Right lobe of liver (tissue), 6 donors: ENCODE results near the gene BARHL1. TPM values are rescaled to one million over a fixed set of nuclear protein-coding genes. Genes with fewer than 3 reads are reported as not detected.

Experiments used
- ATAC-seq, 4 donors: fragments of 200-7000 bp; cut with Tn5 transposase; one replicate each; pipeline ENCODE4 v1.9.1; 2020; ENCODE audit warnings: mild to moderate bottlenecking in 4 of 4, moderate library complexity in 4 of 4
- DNase-seq, 3 donors: peaks; one replicate each; pipeline ENCODE4 v3.0.0-alpha.2; 2020
- H3K27ac ChIP-seq, 3 donors: fragments of 200-600 bp; one replicate each; pipeline ENCODE4 v1.8.0; 2022
- H3K27me3 ChIP-seq, 2 donors: fragments of 200-600 bp; one replicate each; pipeline ENCODE4 v1.8.0; 2022
- H3K36me3 ChIP-seq, 4 donors: fragments of 200-600 bp; sonication (generic) in 1 of 4; one replicate each; pipeline versions ENCODE4 v1.5.1 to v1.8.0; 2017 to 2022; ENCODE audit warnings: control low read depth in 1 of 4
- H3K4me1 ChIP-seq, 4 donors: fragments of 200-600 bp; sonication (generic) in 1 of 4; one replicate each; pipeline versions ENCODE4 v1.5.1 to v1.8.0; 2017 to 2022; ENCODE audit warnings: control low read depth in 1 of 4
- H3K4me3 ChIP-seq, 3 donors: fragments of 200-600 bp; one replicate each; pipeline ENCODE4 v1.8.0; 2022
- H3K9me3 ChIP-seq, 4 donors: fragments of 200-600 bp; sonication (generic) in 1 of 4; one replicate each; pipeline versions ENCODE4 v1.5.1 to v1.8.0; 2017 to 2022; ENCODE audit warnings: control low read depth in 1 of 4
- POLR2A ChIP-seq: fragments of 450-650 bp; IDR thresholded peaks from one replicate; pipeline ENCODE4 v1.6.1; 2017; ENCODE audit warnings: antibody characterized with exemption, mild to moderate bottlenecking
- WGBS: methylation state at CpG from one replicate; pipeline ENCODE4 v1.1.6; 2018; ENCODE audit warnings: low coverage, low lambda C conversion rate; ENCODE audit not compliant: insufficient coverage; ENCODE audit errors: missing lambda C conversion rate; 5-methylcytosine and 5-hydroxymethylcytosine counted together
- intact Hi-C, 2 donors: fragments of 100-400 bp; cut with DNase I; formaldehyde crosslinking; loops; one replicate each; pipeline versions ENCODE4 v1.11.2 to v1.14.1; 2022
- total RNA-seq, 6 experiments: library from RNA; depleted of rRNA in 2 of 6; stranded (reverse); fragments of >200 nt in 2 of 6; fragmentation: NEBNext Ultra II Directional in 3 of 6; extraction: Animal tissue kit (Norgen Biotek cat#: 25700) in 3 of 6; gene quantifications; one replicate each; pipeline versions ENCODE4 v1.1.0 to v1.2.4, GENCODE V29; 2016 to 2023
- TF ChIP-seq, protein P1 (sequence below), 4 donors: fragments of 200-600 bp in 3 of 4; fragments of 450-650 bp in 1 of 4; IDR thresholded peaks; one replicate each; pipeline versions ENCODE4 v1.5.1 to v1.8.0; 2016 to 2022; ENCODE audit warnings: antibody characterized with exemption in 4 of 4, mild to moderate bottlenecking in 2 of 4
- donor health status: DM: no; HTN: yes; CAD: no.
- donor health status: DM: no; HTN: no; CAD: no.
- donor health status: DM: no; HTN: no; CAD: no.
- donor health status: DM: no; HTN: yes; CAD: no.
- donor health status: DM: no; HTN: yes; CAD: no.

Gene BARHL1
- total RNA-seq, 6 experiments from 2014 or later, result not detected

DNA sequence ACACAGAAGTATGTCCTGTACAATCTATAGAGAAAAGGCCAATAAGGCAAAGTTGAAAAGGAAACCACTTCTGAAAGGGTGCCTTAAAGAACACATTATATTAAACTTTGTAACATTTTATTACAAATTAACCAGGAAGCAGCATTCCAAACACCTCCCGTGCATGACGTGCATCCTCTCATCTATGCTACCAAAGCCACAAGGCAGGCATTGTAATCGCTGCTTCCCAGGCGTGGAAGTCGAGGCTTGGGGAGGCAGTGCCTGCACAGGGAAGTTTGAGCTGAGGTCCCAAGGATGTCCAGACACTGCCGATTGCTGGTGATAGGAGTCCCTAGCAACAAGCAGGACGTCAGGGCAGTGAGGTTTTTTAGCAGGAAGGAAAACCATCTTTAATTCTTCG, 44.3 kb upstream of the BARHL1 start:
- no peak overlapping the region for H3K4me3 ChIP-seq
- H3K27me3 ChIP-seq, result no peaks in the 10 kb centered on the region
- no peaks in the 10 kb centered on the region for H3K36me3 ChIP-seq
- no peak overlapping the region for H3K27ac ChIP-seq
- DNase-seq (no peak), ATAC-seq (no peak)
- H3K4me1 ChIP-seq, result no peaks in the 10 kb centered on the region
- TF ChIP-seq, protein P1, sequence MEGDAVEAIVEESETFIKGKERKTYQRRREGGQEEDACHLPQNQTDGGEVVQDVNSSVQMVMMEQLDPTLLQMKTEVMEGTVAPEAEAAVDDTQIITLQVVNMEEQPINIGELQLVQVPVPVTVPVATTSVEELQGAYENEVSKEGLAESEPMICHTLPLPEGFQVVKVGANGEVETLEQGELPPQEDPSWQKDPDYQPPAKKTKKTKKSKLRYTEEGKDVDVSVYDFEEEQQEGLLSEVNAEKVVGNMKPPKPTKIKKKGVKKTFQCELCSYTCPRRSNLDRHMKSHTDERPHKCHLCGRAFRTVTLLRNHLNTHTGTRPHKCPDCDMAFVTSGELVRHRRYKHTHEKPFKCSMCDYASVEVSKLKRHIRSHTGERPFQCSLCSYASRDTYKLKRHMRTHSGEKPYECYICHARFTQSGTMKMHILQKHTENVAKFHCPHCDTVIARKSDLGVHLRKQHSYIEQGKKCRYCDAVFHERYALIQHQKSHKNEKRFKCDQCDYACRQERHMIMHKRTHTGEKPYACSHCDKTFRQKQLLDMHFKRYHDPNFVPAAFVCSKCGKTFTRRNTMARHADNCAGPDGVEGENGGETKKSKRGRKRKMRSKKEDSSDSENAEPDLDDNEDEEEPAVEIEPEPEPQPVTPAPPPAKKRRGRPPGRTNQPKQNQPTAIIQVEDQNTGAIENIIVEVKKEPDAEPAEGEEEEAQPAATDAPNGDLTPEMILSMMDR (IDR thresholded peaks at IDR 0.05), result no peak
- no peak for TF ChIP-seq POLR2A
- H3K9me3 ChIP-seq, result no peaks in the 10 kb centered on the region
- intact Hi-C loops, result no loop called here
- WGBS, result 59% methylated on average over 8 of the region's 8 CpGs

DNA sequence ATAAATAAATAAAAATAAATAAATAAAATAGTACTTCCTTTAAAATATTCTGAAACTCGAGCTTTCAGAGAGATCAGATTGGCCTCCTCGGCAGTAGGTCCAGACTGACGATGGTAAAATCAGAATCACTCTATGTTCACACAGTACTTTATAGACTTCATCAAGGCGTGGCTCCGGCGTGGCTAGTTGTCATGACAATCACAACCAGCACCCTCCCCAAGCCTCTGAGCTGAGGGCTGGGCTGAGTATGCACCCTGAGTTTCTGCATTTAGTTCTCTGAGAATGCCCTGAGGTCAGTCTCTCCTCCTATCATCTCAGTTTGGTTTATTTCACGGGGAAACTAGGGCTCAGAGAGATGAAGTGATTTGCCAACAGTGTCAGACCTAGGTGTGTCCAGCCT, 43.3 kb upstream of the BARHL1 start:
- H3K27ac ChIP-seq, result no peak overlapping the region
- DNase-seq, result no peak

DNA sequence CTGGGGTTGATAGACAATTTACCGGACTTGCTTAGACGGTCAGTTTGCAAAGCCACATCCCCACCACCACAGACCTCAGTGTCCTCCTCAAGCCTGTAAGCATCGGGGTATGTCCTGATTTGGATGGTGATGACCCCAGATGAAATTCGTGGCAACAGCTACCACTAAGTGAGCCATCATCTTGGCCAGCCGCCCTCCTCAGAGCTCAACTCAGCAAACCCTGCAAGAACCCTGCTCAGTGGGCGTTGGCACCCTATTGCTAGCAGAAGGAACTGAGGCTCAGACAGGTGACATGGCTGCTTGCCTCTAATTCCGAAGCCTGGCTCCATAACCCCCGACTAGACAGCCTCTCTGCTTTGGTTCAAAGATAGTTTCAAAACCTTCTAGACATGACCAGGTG, 41.4 kb upstream of the BARHL1 start:
- 66% methylated on average over 3 of the region's 8 CpGs for WGBS
- ATAC-seq (no peak), DNase-seq (no peak)
- intact Hi-C loops, result no loop called here
- H3K4me3 ChIP-seq, result no peak overlapping the region
- no peaks in the 10 kb centered on the region for H3K27me3 ChIP-seq
- no peaks in the 10 kb centered on the region for H3K4me1 ChIP-seq
- no peaks in the 10 kb centered on the region for H3K36me3 ChIP-seq
- TF ChIP-seq, protein P1 (IDR thresholded peaks at IDR 0.05), result no peak
- no peak for TF ChIP-seq POLR2A
- H3K9me3 ChIP-seq, result no peaks in the 10 kb centered on the region
- no peak overlapping the region for H3K27ac ChIP-seq

More for the DNA sequence above, 43.3 kb upstream of the BARHL1 start:
- H3K4me3 ChIP-seq, result no peak overlapping the region
- ATAC-seq, result no peak
- H3K9me3 ChIP-seq, result no peaks in the 10 kb centered on the region
- 71% methylated on average over 4 of the region's 7 CpGs for WGBS
- H3K4me1 ChIP-seq, result no peaks in the 10 kb centered on the region
- H3K27me3 ChIP-seq, result no peaks in the 10 kb centered on the region
- intact Hi-C loops, result no loop called here
- no peaks in the 10 kb centered on the region for H3K36me3 ChIP-seq
- TF ChIP-seq, protein P1 (IDR thresholded peaks at IDR 0.05), result no peak
- no peak for TF ChIP-seq POLR2A

DNA sequence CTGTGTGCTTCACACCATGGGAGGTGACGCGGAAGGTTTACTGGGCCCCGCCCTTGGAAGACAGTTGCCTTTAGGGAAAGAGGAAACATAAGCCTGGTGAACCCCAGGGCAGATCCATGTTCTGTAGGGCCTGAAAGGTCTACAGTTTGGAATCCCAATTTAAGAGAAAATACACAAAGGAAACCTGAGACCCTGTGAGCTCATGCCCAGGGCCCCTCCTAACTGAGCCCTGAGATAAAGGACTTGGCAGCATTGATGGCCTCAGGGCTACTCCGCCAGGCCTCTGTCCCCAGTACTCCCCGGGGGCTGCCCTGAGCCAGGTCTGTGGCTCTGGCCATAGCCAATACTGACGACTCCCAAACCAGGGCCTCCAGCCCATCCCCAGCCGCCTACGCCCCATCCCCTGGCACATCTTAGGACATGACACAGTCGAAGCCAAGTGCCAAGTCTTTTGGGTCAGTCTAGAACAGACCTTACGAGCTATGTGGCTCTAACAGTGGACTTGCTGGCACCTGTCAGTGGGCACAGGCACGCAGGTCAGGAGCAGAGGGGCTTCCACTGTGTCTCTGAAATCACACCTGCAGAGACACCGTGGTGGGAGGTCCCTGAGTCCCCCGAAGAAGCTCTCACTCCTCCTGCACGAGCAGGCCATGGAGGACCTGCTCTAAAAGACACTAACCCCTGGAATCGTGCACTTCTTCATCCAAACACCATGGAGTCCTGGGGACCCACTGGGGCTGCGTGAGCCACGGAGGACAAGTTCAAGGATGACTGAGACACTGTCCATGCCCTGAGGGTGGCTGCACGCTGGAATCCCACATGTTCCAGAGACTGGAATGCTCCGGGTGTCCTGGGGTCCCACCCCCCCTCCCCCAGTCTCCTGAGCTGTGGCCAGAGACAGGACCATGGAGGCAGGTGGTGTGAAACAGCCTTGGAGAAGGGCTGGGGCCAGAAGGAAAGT, 40.3 kb upstream of the BARHL1 start:
- H3K4me3 ChIP-seq, result no peak overlapping the region
- 84% methylated on average over 4 of the region's 19 CpGs for WGBS
- H3K36me3 ChIP-seq, result no peaks in the 10 kb centered on the region
- no peaks in the 10 kb centered on the region for H3K4me1 ChIP-seq
- TF ChIP-seq POLR2A, result no peak
- TF ChIP-seq, protein P1 (IDR thresholded peaks at IDR 0.05), result no peak
- H3K27ac ChIP-seq, result no peak overlapping the region
- DNase-seq (no peak), ATAC-seq (no peak)
- intact Hi-C loops, result no loop called here
- no peaks in the 10 kb centered on the region for H3K27me3 ChIP-seq
- H3K9me3 ChIP-seq, result no peaks in the 10 kb centered on the region
